Cardiac muscle cell (in vitro differentiated cells and primary cell): Measurements from ENCODE around the gene USP33. TPM values are rescaled to one million over a fixed set of nuclear protein-coding genes. Genes with fewer than 3 reads are reported as not detected.

Source experiments
- DNase-seq, 2 donors: peaks; one replicate each; pipeline versions ENCODE4 v3.0.0 to v3.0.0-alpha.2; 2010 to 2017; ENCODE audit warnings: low read depth in 1 of 2, low spot score in 1 of 2
- H3K27ac ChIP-seq: fragments of 200-600 bp; sonication (generic); 2 replicates; pipeline ENCODE4 v1.5.1; 2016
- H3K27me3 ChIP-seq: fragments of 200-600 bp; sonication (generic); 2 replicates; pipeline ENCODE4 v1.6.0; 2016; ENCODE audit warnings: control low read depth
- H3K36me3 ChIP-seq: fragments of 200-600 bp; sonication (generic); 2 replicates; pipeline ENCODE4 v1.5.1; 2016; ENCODE audit warnings: control low read depth
- H3K4me1 ChIP-seq: fragments of 200-600 bp; sonication (generic); 2 replicates; pipeline ENCODE4 v1.8.1; 2017; ENCODE audit warnings: low read depth, mild to moderate bottlenecking, mixed run types
- H3K4me3 ChIP-seq: fragments of 200-600 bp; sonication (generic); 2 replicates; pipeline ENCODE4 v1.5.1; 2016; ENCODE audit warnings: mild to moderate bottlenecking
- H3K9me3 ChIP-seq: fragments of 200-600 bp; sonication (generic); 2 replicates; pipeline ENCODE4 v1.5.1; 2017; ENCODE audit warnings: low read depth, mild to moderate bottlenecking, control low read depth
- polyA plus RNA-seq: library from polyadenylated mRNA; unstranded; fragments of >200 nt; fragmentation: Nextera tagmentation; extraction: Ambion mirVana; gene quantifications from 2 replicates; pipeline ENCODE4 v1.2.1, GENCODE V29; 2016
- total RNA-seq: library from RNA; depleted of rRNA; stranded (reverse); fragments of >200 nt; gene quantifications from 2 replicates; pipeline ENCODE4 v1.2.3, GENCODE V29; 2016
- TF ChIP-seq, protein P1 (sequence below): IDR thresholded peaks from 2 replicates; pipeline ENCODE4 v1.5.1; 2012; ENCODE audit warnings: low read depth, mild to moderate bottlenecking, low read length

The USP33 gene
- total and polyA plus RNA-seq, 2 experiments from 2014 or later: 43.8 to 48.4 TPM

DNA sequence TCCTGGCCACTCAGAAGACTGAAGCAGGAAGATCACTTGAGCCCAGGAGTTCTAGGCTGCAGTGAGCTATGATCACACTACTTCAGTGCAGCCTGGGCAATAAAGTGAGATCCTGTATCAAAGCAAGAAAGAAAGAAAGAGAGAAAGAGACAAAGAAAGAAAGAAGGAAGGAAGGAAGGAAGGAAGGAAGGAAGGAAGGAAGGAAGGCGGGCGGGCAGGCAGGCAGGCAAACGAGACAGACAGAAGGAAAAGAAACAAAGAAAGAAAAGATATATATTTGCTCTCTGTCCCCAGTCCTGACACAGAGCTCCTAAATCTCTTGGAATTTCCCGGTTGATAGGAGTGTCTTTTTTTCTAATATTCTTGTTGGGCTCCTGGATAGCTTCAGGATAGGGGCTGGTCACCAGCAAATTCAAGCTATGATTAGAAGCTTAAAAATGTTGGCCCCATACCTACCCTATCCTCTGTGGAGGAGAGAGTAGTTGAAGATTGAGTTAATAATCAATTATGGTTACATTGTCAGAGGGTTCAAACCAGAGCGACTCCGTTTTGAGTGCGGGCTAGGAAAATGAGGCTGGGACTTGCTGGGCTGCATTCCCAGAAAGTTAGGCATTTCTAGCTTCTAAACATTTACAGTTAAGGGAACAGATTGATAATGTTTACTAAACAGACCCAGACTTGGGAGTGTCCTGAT is 16.5 kb upstream of the USP33 start:
- no peak overlapping the region for H3K4me3 ChIP-seq
- H3K36me3 ChIP-seq: no peaks in the 10 kb centered on the region
- DNase-seq: no peak
- H3K9me3 ChIP-seq: no peaks in the 10 kb centered on the region
- no peaks in the 10 kb centered on the region for H3K27me3 ChIP-seq
- peaks cover 5% of the 10 kb centered on the region for H3K4me1 ChIP-seq
- no peak overlapping the region for H3K27ac ChIP-seq
- TF ChIP-seq, protein P1, sequence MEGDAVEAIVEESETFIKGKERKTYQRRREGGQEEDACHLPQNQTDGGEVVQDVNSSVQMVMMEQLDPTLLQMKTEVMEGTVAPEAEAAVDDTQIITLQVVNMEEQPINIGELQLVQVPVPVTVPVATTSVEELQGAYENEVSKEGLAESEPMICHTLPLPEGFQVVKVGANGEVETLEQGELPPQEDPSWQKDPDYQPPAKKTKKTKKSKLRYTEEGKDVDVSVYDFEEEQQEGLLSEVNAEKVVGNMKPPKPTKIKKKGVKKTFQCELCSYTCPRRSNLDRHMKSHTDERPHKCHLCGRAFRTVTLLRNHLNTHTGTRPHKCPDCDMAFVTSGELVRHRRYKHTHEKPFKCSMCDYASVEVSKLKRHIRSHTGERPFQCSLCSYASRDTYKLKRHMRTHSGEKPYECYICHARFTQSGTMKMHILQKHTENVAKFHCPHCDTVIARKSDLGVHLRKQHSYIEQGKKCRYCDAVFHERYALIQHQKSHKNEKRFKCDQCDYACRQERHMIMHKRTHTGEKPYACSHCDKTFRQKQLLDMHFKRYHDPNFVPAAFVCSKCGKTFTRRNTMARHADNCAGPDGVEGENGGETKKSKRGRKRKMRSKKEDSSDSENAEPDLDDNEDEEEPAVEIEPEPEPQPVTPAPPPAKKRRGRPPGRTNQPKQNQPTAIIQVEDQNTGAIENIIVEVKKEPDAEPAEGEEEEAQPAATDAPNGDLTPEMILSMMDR: no peak

DNA sequence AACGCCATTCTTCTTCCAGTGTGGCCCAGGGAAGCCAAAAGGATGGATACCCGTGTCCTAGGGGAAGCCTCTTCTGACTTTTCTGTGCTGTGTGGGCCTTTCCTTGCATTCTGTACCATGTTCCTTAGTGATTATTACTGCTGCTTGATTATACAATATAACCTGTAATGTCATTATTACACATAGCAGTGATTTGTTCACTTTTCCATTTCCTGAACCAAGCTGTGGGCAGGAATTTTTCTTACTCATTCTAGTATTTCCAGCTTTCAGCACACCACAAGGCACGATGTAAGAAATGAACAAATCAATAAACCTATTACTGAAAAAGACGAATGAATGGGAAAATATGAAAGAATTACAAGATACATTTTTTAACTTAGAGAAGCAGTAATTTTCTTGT is 8.4 kb upstream of the USP33 start:
- H3K9me3 ChIP-seq: no peaks in the 10 kb centered on the region
- DNase-seq: no peak
- no peak overlapping the region for H3K27ac ChIP-seq
- no peaks in the 10 kb centered on the region for H3K4me1 ChIP-seq
- no peaks in the 10 kb centered on the region for H3K36me3 ChIP-seq
- TF ChIP-seq, protein P1: no peak
- H3K4me3 ChIP-seq: no peak overlapping the region
- H3K27me3 ChIP-seq: no peaks in the 10 kb centered on the region

DNA sequence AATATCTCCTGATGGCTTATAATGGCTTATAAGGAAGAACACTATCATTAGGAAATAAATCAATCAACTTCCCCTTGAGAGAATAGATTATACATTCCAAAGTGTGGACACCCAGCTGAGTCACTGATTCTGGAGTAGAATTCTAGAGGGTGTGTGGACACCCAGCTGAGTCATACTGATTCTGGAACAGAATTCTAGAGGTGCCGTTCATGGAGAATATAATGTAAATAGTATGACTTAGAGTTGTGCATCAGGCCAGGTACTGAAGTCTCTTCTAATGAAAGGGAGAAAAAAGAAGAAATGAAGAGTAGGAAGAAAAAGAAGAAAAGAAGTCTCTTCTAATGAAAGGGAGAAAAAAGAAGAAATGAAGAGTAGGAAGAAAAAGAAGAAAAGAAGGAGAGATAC is 2.4 kb upstream of the USP33 start:
- TF ChIP-seq, protein P1: no peak
- no peaks in the 10 kb centered on the region for H3K36me3 ChIP-seq
- DNase-seq: peak in 1 of 2 donors; percentile 68
- peaks cover 7% of the 10 kb centered on the region for H3K4me1 ChIP-seq
- H3K9me3 ChIP-seq: no peaks in the 10 kb centered on the region
- no peak overlapping the region for H3K27ac ChIP-seq
- H3K4me3 ChIP-seq: no peak overlapping the region
- no peaks in the 10 kb centered on the region for H3K27me3 ChIP-seq

DNA sequence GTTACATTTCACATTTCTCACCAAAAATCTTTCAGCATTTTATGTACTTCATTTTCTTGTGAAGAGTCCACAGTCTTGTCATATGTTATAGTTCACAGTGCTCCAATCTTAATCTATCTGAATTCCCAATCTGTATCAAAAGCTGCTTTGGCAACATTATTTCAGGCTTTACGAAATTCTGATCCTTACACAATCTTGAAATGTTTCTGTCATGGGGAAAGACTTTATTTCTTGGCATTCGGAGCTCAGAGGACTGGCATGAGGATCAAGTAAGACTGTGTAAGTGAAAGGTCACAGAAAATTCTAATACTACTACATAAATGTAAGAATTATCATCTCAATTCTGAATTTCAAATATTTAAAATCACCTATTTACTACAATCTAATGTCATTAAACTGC is 2.0 kb downstream of the USP33 start:
- TF ChIP-seq, protein P1: no peak
- Histone ChIP-seq H3K4me1 (peaks cover 7% of the 10 kb centered on the region), H3K36me3 (no peaks in the 10 kb centered on the region), H3K27me3 (no peaks in the 10 kb centered on the region), H3K9me3 (no peaks in the 10 kb centered on the region), H3K27ac (no peak overlapping the region), H3K4me3 (no peak overlapping the region)
- peak in 1 of 2 donors; percentile 80 for DNase-seq

DNA sequence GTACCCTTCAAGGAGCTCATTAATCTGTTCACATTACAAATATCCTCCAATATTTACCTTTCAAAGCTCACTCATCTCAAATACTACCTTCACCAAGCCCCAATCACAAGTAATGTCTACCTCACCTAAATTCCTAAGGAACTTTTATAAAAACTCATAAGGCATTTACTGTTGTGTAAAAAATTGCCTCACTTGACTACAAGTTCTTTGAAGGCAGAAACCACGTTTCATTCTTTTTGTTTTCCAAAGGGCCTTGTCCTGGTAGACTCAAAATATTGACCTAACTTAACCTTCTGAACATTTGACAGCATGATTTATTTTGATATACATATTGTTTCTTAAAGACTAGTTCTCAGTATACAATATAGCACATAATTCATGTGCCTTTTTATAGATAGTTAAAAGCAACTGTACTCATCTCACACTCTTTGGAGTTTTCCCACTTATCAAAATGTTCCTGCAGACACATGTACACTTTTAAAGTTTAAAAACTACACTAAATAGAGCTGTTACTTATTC is 2.5 kb downstream of the USP33 start:
- H3K4me3 ChIP-seq: no peak overlapping the region
- DNase-seq: peak in 1 of 2 donors; percentile 26
- peaks cover 7% of the 10 kb centered on the region for H3K4me1 ChIP-seq
- TF ChIP-seq, protein P1: no peak
- H3K27ac ChIP-seq: no peak overlapping the region
- no peaks in the 10 kb centered on the region for H3K27me3 ChIP-seq
- no peaks in the 10 kb centered on the region for H3K36me3 ChIP-seq
- no peaks in the 10 kb centered on the region for H3K9me3 ChIP-seq
